Peyer's patch (tissue), 4 donors: ENCODE measurements around the gene KIFC1.

Experiments used
- CTCF ChIP-seq, 6 experiments: fragments of 450-650 bp in 4 of 6; fragments of 200-600 bp in 2 of 6; sonication (generic) in 1 of 6; IDR thresholded peaks; one replicate each; pipeline ENCODE4 v1.5.1; 2017 to 2019; ENCODE audit warnings: antibody characterized with exemption in 6 of 6, mild to moderate bottlenecking in 3 of 6, moderate library complexity in 1 of 6
- POLR2A ChIP-seq, 2 donors: fragments of 450-650 bp; IDR thresholded peaks; one replicate each; pipeline ENCODE4 v1.5.1; 2017; ENCODE audit warnings: antibody characterized with exemption in 2 of 2, mild to moderate bottlenecking in 2 of 2, moderate library complexity in 2 of 2

- TF ChIP-seq CTCF (IDR thresholded peaks at IDR 0.05) = no peak
- no peak for TF ChIP-seq POLR2A (IDR thresholded peaks at IDR 0.05)
These were observed 35.2 kb downstream of the KIFC1 start for GRCh38 chr6:33426590-33427511.
